Osteoblast (primary cell): ENCODE data around the gene HPN. TPM values are rescaled to one million over a fixed set of nuclear protein-coding genes. Genes with fewer than 3 reads are reported as not detected.

Source experiments
- DNase-seq: peaks from one replicate; pipeline ENCODE4 v3.0.0; 2011; ENCODE audit warnings: low spot score, mixed read lengths; ENCODE audit not compliant: insufficient read length; ENCODE audit errors: missing footprints
- H2AFZ ChIP-seq: 2 replicates; pipeline ENCODE4 v1.6.0; 2011; ENCODE audit warnings: mild to moderate bottlenecking, low read length
- H3K27ac ChIP-seq: 2 replicates; pipeline ENCODE4 v1.5.1; 2011; ENCODE audit warnings: mild to moderate bottlenecking, low read depth, low read length, moderate library complexity
- H3K27me3 ChIP-seq: 2 replicates; pipeline ENCODE4 v1.6.0; 2012; ENCODE audit warnings: mild to moderate bottlenecking, control low read depth, inconsistent platforms, low read length, moderate library complexity; ENCODE audit not compliant: insufficient read depth
- H3K36me3 ChIP-seq: 2 replicates; pipeline ENCODE4 v1.5.1; 2011; ENCODE audit warnings: mild to moderate bottlenecking, low read length, control low read depth, moderate library complexity; ENCODE audit not compliant: insufficient read depth
- H3K4me1 ChIP-seq: 2 replicates; pipeline ENCODE4 v1.5.1; 2011; ENCODE audit warnings: mild to moderate bottlenecking, low read length, control low read depth, moderate library complexity; ENCODE audit not compliant: insufficient read depth
- H3K4me2 ChIP-seq: 2 replicates; pipeline ENCODE4 v1.6.0; 2011; ENCODE audit warnings: mild to moderate bottlenecking, low read length; ENCODE audit not compliant: insufficient read depth
- H3K4me3 ChIP-seq: fragments of 200-600 bp; sonication (generic); 3 replicates; pipeline ENCODE4 v1.5.1; 2012; ENCODE audit warnings: mild to moderate bottlenecking, low read length, inconsistent platforms; ENCODE audit not compliant: insufficient read depth
- H3K79me2 ChIP-seq: 2 replicates; pipeline ENCODE4 v1.6.0; 2012; ENCODE audit warnings: mild to moderate bottlenecking, low read length, control low read depth, inconsistent platforms; ENCODE audit not compliant: insufficient read depth
- H3K9me3 ChIP-seq: 2 replicates; pipeline ENCODE4 v1.5.1; 2011; ENCODE audit warnings: low read depth, low read length, control low read depth
- H4K20me1 ChIP-seq: 2 replicates; pipeline ENCODE4 v1.6.0; 2012; ENCODE audit warnings: mild to moderate bottlenecking, low read length, control low read depth; ENCODE audit not compliant: insufficient read depth
- CTCF ChIP-seq: IDR thresholded peaks from 2 replicates; pipeline ENCODE4 v1.5.1; 2011; ENCODE audit warnings: mild to moderate bottlenecking, low read depth, low read length, moderate library complexity; ENCODE audit errors: extremely low read depth
- total RNA-seq: library from RNA; depleted of rRNA; stranded (reverse); fragments of >200 nt; gene quantifications from 2 replicates; pipeline ENCODE4 v1.2.3, GENCODE V29; 2012

HPN gene
- total RNA-seq, 1 donor = under 0.01 TPM

GRCh38 chr19:35088131-35088913 lies 46.8 kb downstream of the HPN start:
- Histone ChIP-seq H3K9me3 (no peaks in the 10 kb centered on the region), H3K79me2 (no peaks in the 10 kb centered on the region), H3K4me3 (no peak overlapping the region), H3K36me3 (no peaks in the 10 kb centered on the region), H3K4me2 (no peak overlapping the region), H2AFZ (no peak overlapping the region), H4K20me1 (no peaks in the 10 kb centered on the region), H3K4me1 (no peaks in the 10 kb centered on the region), H3K27me3 (no peaks in the 10 kb centered on the region), H3K27ac (no peak overlapping the region)
- no peak for TF ChIP-seq CTCF
- DNase-seq = peak; percentile 98

GRCh38 chr19:35089554-35089953 lies 48.0 kb downstream of the HPN start:
- no peak overlapping the region for H3K4me2 ChIP-seq
- no peak overlapping the region for H3K27ac ChIP-seq
- no peaks in the 10 kb centered on the region for H3K9me3 ChIP-seq
- H3K79me2 ChIP-seq = no peaks in the 10 kb centered on the region
- H2AFZ ChIP-seq = no peak overlapping the region
- H3K4me3 ChIP-seq = no peak overlapping the region
- H4K20me1 ChIP-seq = no peaks in the 10 kb centered on the region
- peaks cover 3% of the 10 kb centered on the region for H3K27me3 ChIP-seq
- no peaks in the 10 kb centered on the region for H3K4me1 ChIP-seq
- DNase-seq = no peak
- no peak for TF ChIP-seq CTCF
- no peaks in the 10 kb centered on the region for H3K36me3 ChIP-seq

- H4K20me1 ChIP-seq = no peaks in the 10 kb centered on the region
- H3K27me3 ChIP-seq = peaks cover 3% of the 10 kb centered on the region
- no peak for TF ChIP-seq CTCF
- no peaks in the 10 kb centered on the region for H3K36me3 ChIP-seq
- H3K79me2 ChIP-seq = no peaks in the 10 kb centered on the region
- no peaks in the 10 kb centered on the region for H3K9me3 ChIP-seq
- no peak overlapping the region for H3K27ac ChIP-seq
- H3K4me3 ChIP-seq = no peak overlapping the region
- peak overlapping the region; percentile 48 for H3K4me2 ChIP-seq
- no peak overlapping the region for H2AFZ ChIP-seq
- no peaks in the 10 kb centered on the region for H3K4me1 ChIP-seq
- no peak for DNase-seq
These were observed 48.6 kb downstream of the HPN start for GRCh38 chr19:35090160-35090505.

GRCh38 chr19:35090506-35091214 lies 49.1 kb downstream of the HPN start:
- H3K36me3 ChIP-seq = no peaks in the 10 kb centered on the region
- H3K4me3 ChIP-seq = peak overlapping the region; percentile 35
- no peaks in the 10 kb centered on the region for H3K9me3 ChIP-seq
- no peaks in the 10 kb centered on the region for H3K79me2 ChIP-seq
- H3K27ac ChIP-seq = no peak overlapping the region
- H3K4me1 ChIP-seq = no peaks in the 10 kb centered on the region
- DNase-seq = peak; percentile 96
- peak overlapping the region; percentile 68 for H2AFZ ChIP-seq
- H3K4me2 ChIP-seq = peak overlapping the region; percentile 48
- H3K27me3 ChIP-seq = peaks cover 3% of the 10 kb centered on the region
- H4K20me1 ChIP-seq = no peaks in the 10 kb centered on the region
- peak; percentile 62 for TF ChIP-seq CTCF
